Peyer's patch (tissue), 4 donors: Measurements from ENCODE around the gene RNASE8. TPM values are rescaled to one million over a fixed set of nuclear protein-coding genes. Genes with fewer than 3 reads are reported as not detected.
A peak's percentile ranks its signal among the peaks of the same experiment; 100 is the strongest.

ENCODE experiments used
- DNase-seq, 3 donors: peaks; one replicate each; pipeline ENCODE4 v3.0.0-alpha.2; 2017 to 2019
- H3K27ac ChIP-seq, 4 donors: fragments of 200-600 bp; sonication (generic); one replicate each; pipeline ENCODE4 v1.5.1; 2016 to 2019
- H3K27me3 ChIP-seq, 2 donors: fragments of 200-600 bp; sonication (generic); one replicate each; pipeline ENCODE4 v1.5.1; 2019
- H3K36me3 ChIP-seq, 3 donors: fragments of 200-600 bp; sonication (generic); one replicate each; pipeline ENCODE4 v1.5.1; 2016 to 2019
- H3K4me1 ChIP-seq, 4 donors: fragments of 200-600 bp; sonication (generic); one replicate each; pipeline ENCODE4 v1.5.1; 2016 to 2019
- H3K4me3 ChIP-seq, 4 donors: fragments of 200-600 bp; sonication (generic); 1 replicate in 3 of 4; 2 replicates in 1 of 4; pipeline ENCODE4 v1.5.1; 2016 to 2019; ENCODE audit warnings: mild to moderate bottlenecking in 1 of 4
- H3K9me3 ChIP-seq, 4 donors: fragments of 200-600 bp; sonication (generic); one replicate each; pipeline ENCODE4 v1.5.1; 2016 to 2019; ENCODE audit warnings: mild to moderate bottlenecking in 1 of 4
- CTCF ChIP-seq, 6 experiments: fragments of 450-650 bp in 4 of 6; fragments of 200-600 bp in 2 of 6; sonication (generic) in 1 of 6; IDR thresholded peaks; one replicate each; pipeline ENCODE4 v1.5.1; 2017 to 2019; ENCODE audit warnings: antibody characterized with exemption in 6 of 6, mild to moderate bottlenecking in 3 of 6, moderate library complexity in 1 of 6
- POLR2A ChIP-seq, 2 donors: fragments of 450-650 bp; IDR thresholded peaks; one replicate each; pipeline ENCODE4 v1.5.1; 2017; ENCODE audit warnings: antibody characterized with exemption in 2 of 2, mild to moderate bottlenecking in 2 of 2, moderate library complexity in 2 of 2
- total RNA-seq, 4 donors: library from RNA; depleted of rRNA; stranded (reverse); fragments of >200 nt; gene quantifications; one replicate each; pipeline ENCODE4 v1.1.0, GENCODE V29; 2016

RNASE8 gene
- total RNA-seq, 4 donors from 2014 or later, result not detected

GRCh38 chr14:21069388-21070082 is 11.9 kb downstream of the RNASE8 start:
- TF ChIP-seq CTCF (IDR thresholded peaks at IDR 0.05), result no peak
- TF ChIP-seq POLR2A (IDR thresholded peaks at IDR 0.05), result no peak
- Histone ChIP-seq H3K4me1 (peaks cover 0 to 36% (median 26%) of the 10 kb centered on the region in 4 donors), H3K27me3 (no peaks in the 10 kb centered on the region), H3K36me3 (peaks cover 0 to 12% (median 0%) of the 10 kb centered on the region in 3 donors), H3K27ac (peak overlapping the region; percentile 79 to 90 (median 84)), H3K9me3 (no peaks in the 10 kb centered on the region), H3K4me3 (peak overlapping the region; percentile 66 to 90 (median 82))
- no peak for DNase-seq

- Histone ChIP-seq H3K4me1 (peaks cover 0 to 36% (median 26%) of the 10 kb centered on the region in 4 donors), H3K27me3 (no peaks in the 10 kb centered on the region), H3K27ac (peak within 1 kb of the TSS; percentile 79 to 90 (median 84)), H3K9me3 (no peaks in the 10 kb centered on the region), H3K36me3 (peaks cover 0 to 13% (median 0%) of the 10 kb centered on the region in 3 donors), H3K4me3 (peak within 1 kb of the TSS; percentile 66 to 90 (median 82))
- peak; percentile 34 to 77 (median 69) for DNase-seq
- TF ChIP-seq POLR2A (IDR thresholded peaks at IDR 0.05), result no peak
- TF ChIP-seq CTCF (IDR thresholded peaks at IDR 0.05), result no peak
These were observed 12.5 kb downstream of the RNASE8 start, which contains the start of gene ARHGEF40 for GRCh38 chr14:21070083-21070609. TSS of gene ARHGEF40 (plus strand) at chr14:21070304. CDS start at chr14:21070397, 93 bp downstream.

GRCh38 chr14:21070610-21071224 is 13.1 kb downstream of the RNASE8 start:
- DNase-seq, result peak; percentile 39 to 68 (median 58)
- Histone ChIP-seq H3K4me3 (peak overlapping the region; percentile 66 to 90 (median 82)), H3K27me3 (no peaks in the 10 kb centered on the region), H3K4me1 (peaks cover 0 to 36% (median 26%) of the 10 kb centered on the region in 4 donors), H3K9me3 (no peaks in the 10 kb centered on the region), H3K36me3 (peaks cover 0 to 16% (median 0%) of the 10 kb centered on the region in 3 donors), H3K27ac (peak overlapping the region; percentile 79 to 90 (median 84))
- TF ChIP-seq CTCF (IDR thresholded peaks at IDR 0.05) (no peak), POLR2A (IDR thresholded peaks at IDR 0.05) (no peak)

- Histone ChIP-seq H3K4me3 (peak overlapping the region; percentile 66 to 90 (median 82)), H3K27ac (peak overlapping the region; percentile 79 to 90 (median 84)), H3K27me3 (no peaks in the 10 kb centered on the region), H3K36me3 (peaks cover 0 to 20% (median 0%) of the 10 kb centered on the region in 3 donors), H3K4me1 (peaks cover 0 to 36% (median 26%) of the 10 kb centered on the region in 4 donors), H3K9me3 (no peaks in the 10 kb centered on the region)
- TF ChIP-seq CTCF (IDR thresholded peaks at IDR 0.05) (peak in 1 of 6 experiments; percentile 9), POLR2A (IDR thresholded peaks at IDR 0.05) (no peak)
- peak; percentile 74 to 89 (median 81) for DNase-seq
These were observed 13.8 kb downstream of the RNASE8 start for GRCh38 chr14:21071225-21072030.

GRCh38 chr14:21072031-21072473 is 14.4 kb downstream of the RNASE8 start:
- H3K36me3 ChIP-seq, result peaks cover 0 to 25% (median 0%) of the 10 kb centered on the region in 3 donors
- peak overlapping the region in 3 of 4 donors; percentile 82 to 90 (median 83) for H3K4me3 ChIP-seq
- TF ChIP-seq POLR2A (IDR thresholded peaks at IDR 0.05) (no peak), CTCF (IDR thresholded peaks at IDR 0.05) (no peak)
- DNase-seq, result no peak
- H3K27ac ChIP-seq, result peak overlapping the region; percentile 79 to 90 (median 84)
- no peaks in the 10 kb centered on the region for H3K27me3 ChIP-seq
- no peaks in the 10 kb centered on the region for H3K9me3 ChIP-seq
- peaks cover 0 to 36% (median 26%) of the 10 kb centered on the region in 4 donors for H3K4me1 ChIP-seq
